Motor neuron (in vitro differentiated cells): ENCODE results near the gene ZBTB16. TPM values are rescaled to one million over a fixed set of nuclear protein-coding genes. Genes with fewer than 3 reads are reported as not detected.

Source experiments
- ATAC-seq, 8 experiments: fragments of 200-7000 bp; cut with Tn5 transposase; replicated peaks in 6 of 8; 2 replicates each; pipeline ENCODE4 v1.8.0; 2021; ENCODE audit warnings: mild to moderate bottlenecking in 8 of 8, moderate library complexity in 8 of 8
- H3K27ac ChIP-seq, 2 donors: fragments of 250-450 bp; sonication (Bioruptor Pico); 2 replicates each; pipeline ENCODE4 v1.9.0; 2021; ENCODE audit warnings: antibody characterized with exemption in 2 of 2, mild to moderate bottlenecking in 2 of 2, moderate library complexity in 1 of 2
- H3K4me1 ChIP-seq, 2 donors: fragments of 250-450 bp; sonication (Bioruptor Pico); replicated peaks in 1 of 2; 2 replicates each; pipeline ENCODE4 v1.6.1; 2021; ENCODE audit warnings: antibody characterized with exemption in 2 of 2, mild to moderate bottlenecking in 2 of 2, moderate library complexity in 1 of 2
- H3K4me3 ChIP-seq, 5 donors: fragments of 250-450 bp; sonication (Bioruptor Pico); 2 replicates each; pipeline ENCODE4 v1.9.0; 2021; ENCODE audit warnings: antibody characterized with exemption in 5 of 5, mild to moderate bottlenecking in 5 of 5, moderate library complexity in 4 of 5
- WGBS, 10 experiments: fragments of 450-650 bp; shearing (Covaris generic); methylation state at CpG; one replicate each; pipeline ENCODE4 v1.0.0; 2022; 5-methylcytosine and 5-hydroxymethylcytosine counted together
- in situ Hi-C, 9 experiments: fragments of 400-800 bp; cut with MboI; loops; one replicate each; pipeline ENCODE4 v1.15.0; 2021; ENCODE audit warnings: low sequenced_read_pairs in 9 of 9, low pct_unique_long_range_greater_than_20kb in 2 of 9; ENCODE audit not compliant: unreplicated experiment in 9 of 9
- total RNA-seq, 8 experiments: library from RNA; unstranded; fragments of 300-600 nt; gene quantifications; 2 replicates each; pipeline versions ENCODE4 v1.2.3 to v1.2.4, GENCODE V29; 2022

Gene ZBTB16
- total RNA-seq, 8 experiments from 2014 or later = 0.07 to 26.6 (median 7.3) TPM; not detected in 1

GRCh38 chr11:114148013-114148382 lies 88.5 kb downstream of the ZBTB16 start:
- H3K27ac ChIP-seq = no peak overlapping the region
- peaks cover 29 to 46% of the 10 kb centered on the region in 2 donors for H3K4me1 ChIP-seq
- H3K4me3 ChIP-seq = no peak overlapping the region
- peak in 4 of 8 experiments; percentile 3 to 45 (median 29) for ATAC-seq
- in situ Hi-C loops = no loop called here
- WGBS, 10 experiments = 20 to 100% (median 67%) methylated on average over 1 to 5 of the region's 5 CpGs; no CpG with 5 or more reads in 5 of the 10 experiments

GRCh38 chr11:114149689-114150407 lies 90.3 kb downstream of the ZBTB16 start:
- H3K27ac ChIP-seq = no peak overlapping the region
- no peak overlapping the region for H3K4me3 ChIP-seq
- H3K4me1 ChIP-seq = peaks cover 12 to 27% of the 10 kb centered on the region in 2 donors
- in situ Hi-C loops = loop anchor here in 1 of 9 experiments (25.0 kb wide), 1 partner anchor 88 kb away; the partner anchor contains the start of gene ZBTB16
- 44 to 100% (median 90%) methylated on average over 1 to 3 of the region's 3 CpGs for WGBS, 10 experiments
- ATAC-seq = no peak

GRCh38 chr11:114150671-114151070 lies 91.2 kb downstream of the ZBTB16 start:
- WGBS, 10 experiments = 0 to 93% (median 62%) methylated on average over 1 to 6 of the region's 6 CpGs; no CpG with 5 or more reads in 2 of the 10 experiments
- H3K4me3 ChIP-seq = no peak overlapping the region
- in situ Hi-C loops = loop anchor here in 1 of 9 experiments (25.0 kb wide), 1 partner anchor 88 kb away; the partner anchor contains the start of gene ZBTB16
- no peak overlapping the region for H3K27ac ChIP-seq
- peaks cover 12 to 20% of the 10 kb centered on the region in 2 donors for H3K4me1 ChIP-seq
- ATAC-seq = no peak

- WGBS, 10 experiments = 60 to 100% (median 100%) methylated on average over 1 to 2 of the region's 2 CpGs; no CpG with 5 or more reads in 5 of the 10 experiments
- no peak for ATAC-seq
- Histone ChIP-seq H3K27ac (no peak overlapping the region), H3K4me1 (peaks cover 12 to 20% of the 10 kb centered on the region in 2 donors), H3K4me3 (no peak overlapping the region)
- in situ Hi-C loops = loop anchor here in 1 of 9 experiments (25.0 kb wide), 1 partner anchor 89 kb away; the partner anchor contains the start of gene ZBTB16
Observed at GRCh38 chr11:114151631-114152030, 92.1 kb downstream of the ZBTB16 start.

GRCh38 chr11:114152162-114152561 lies 92.7 kb downstream of the ZBTB16 start:
- no peak overlapping the region for H3K4me3 ChIP-seq
- H3K4me1 ChIP-seq = peaks cover 9 to 16% of the 10 kb centered on the region in 2 donors
- no peak overlapping the region for H3K27ac ChIP-seq
- no peak for ATAC-seq
- 32 to 100% (median 77%) methylated on average over 1 to 3 of the region's 3 CpGs; no CpG with 5 or more reads in 4 of the 10 experiments for WGBS, 10 experiments
- in situ Hi-C loops = loop anchor here in 1 of 9 experiments (25.0 kb wide), 1 partner anchor 90 kb away; the partner anchor contains the start of gene ZBTB16

- peaks cover 4 to 10% of the 10 kb centered on the region in 2 donors for H3K4me1 ChIP-seq
- H3K27ac ChIP-seq = no peak overlapping the region
- no peak for ATAC-seq
- WGBS, 10 experiments = 0 to 88% (median 83%) methylated on average over 1 to 2 of the region's 2 CpGs; no CpG with 5 or more reads in 3 of the 10 experiments
- in situ Hi-C loops = loop anchor here in 1 of 9 experiments (25.0 kb wide), 1 partner anchor 90 kb away; the partner anchor contains the start of gene ZBTB16
- no peak overlapping the region for H3K4me3 ChIP-seq
Observed at GRCh38 chr11:114152785-114153184, 93.3 kb downstream of the ZBTB16 start.

GRCh38 chr11:114153224-114153623 lies 93.7 kb downstream of the ZBTB16 start:
- Histone ChIP-seq H3K27ac (no peak overlapping the region), H3K4me3 (no peak overlapping the region), H3K4me1 (peaks cover 0 to 6% of the 10 kb centered on the region in 2 donors)
- in situ Hi-C loops = loop anchor here in 1 of 9 experiments (25.0 kb wide), 1 partner anchor 91 kb away; the partner anchor contains the start of gene ZBTB16
- no peak for ATAC-seq
- 60 to 100% (median 93%) methylated on average over 1 to 4 of the region's 4 CpGs; no CpG with 5 or more reads in 3 of the 10 experiments for WGBS, 10 experiments

GRCh38 chr11:114154271-114155047 lies 94.9 kb downstream of the ZBTB16 start:
- ATAC-seq = peak in 2 of 8 experiments; percentile 57 to 65
- Histone ChIP-seq H3K4me3 (no peak overlapping the region), H3K27ac (no peak overlapping the region), H3K4me1 (peaks cover 8 to 9% of the 10 kb centered on the region in 2 donors)
- 38 to 100% (median 90%) methylated on average over 2 to 5 of the region's 5 CpGs; no CpG with 5 or more reads in 3 of the 10 experiments for WGBS, 10 experiments
- in situ Hi-C loops = loop anchor here in 1 of 9 experiments (25.0 kb wide), 1 partner anchor 92 kb away; the partner anchor contains the start of gene ZBTB16

GRCh38 chr11:114155116-114155515 lies 95.6 kb downstream of the ZBTB16 start:
- H3K4me1 ChIP-seq = peaks cover 12 to 14% of the 10 kb centered on the region in 2 donors
- in situ Hi-C loops = loop anchor here in 1 of 9 experiments (25.0 kb wide), 1 partner anchor 93 kb away; the partner anchor contains the start of gene ZBTB16
- 40 to 100% (median 83%) methylated on average over 1 to 10 of the region's 15 CpGs; no CpG with 5 or more reads in 4 of the 10 experiments for WGBS, 10 experiments
- H3K4me3 ChIP-seq = no peak overlapping the region
- no peak overlapping the region for H3K27ac ChIP-seq
- ATAC-seq = no peak

- no peak overlapping the region for H3K27ac ChIP-seq
- peaks cover 16 to 17% of the 10 kb centered on the region in 2 donors for H3K4me1 ChIP-seq
- no peak overlapping the region for H3K4me3 ChIP-seq
- in situ Hi-C loops = loop anchor here in 1 of 9 experiments (25.0 kb wide), 1 partner anchor 94 kb away; the partner anchor contains the start of gene ZBTB16
- WGBS, 10 experiments = 33 to 100% (median 96%) methylated on average over 1 to 10 of the region's 13 CpGs; no CpG with 5 or more reads in 5 of the 10 experiments
- no peak for ATAC-seq
Observed at GRCh38 chr11:114156131-114156581, 96.6 kb downstream of the ZBTB16 start.

- no peak for ATAC-seq
- Histone ChIP-seq H3K4me1 (peaks cover 16 to 17% of the 10 kb centered on the region in 2 donors), H3K4me3 (no peak overlapping the region), H3K27ac (no peak overlapping the region)
- in situ Hi-C loops = loop anchor here in 1 of 9 experiments (25.0 kb wide), 1 partner anchor 94 kb away; the partner anchor contains the start of gene ZBTB16
- WGBS, 10 experiments = 33 to 93% (median 87%) methylated on average over 1 to 6 of the region's 6 CpGs; no CpG with 5 or more reads in 4 of the 10 experiments
Observed at GRCh38 chr11:114156782-114157181, 97.3 kb downstream of the ZBTB16 start.

- WGBS, 10 experiments = 75 to 92% (median 87%) methylated on average over 3 to 17 of the region's 19 CpGs; no CpG with 5 or more reads in 3 of the 10 experiments
- H3K4me3 ChIP-seq = no peak overlapping the region
- no peak overlapping the region for H3K27ac ChIP-seq
- no peak for ATAC-seq
- H3K4me1 ChIP-seq = peaks cover 16 to 21% of the 10 kb centered on the region in 2 donors
- in situ Hi-C loops = loop anchor here in 1 of 9 experiments (25.0 kb wide), 1 partner anchor 95 kb away; the partner anchor contains the start of gene ZBTB16
Observed at GRCh38 chr11:114157476-114158050, 98.1 kb downstream of the ZBTB16 start.
